ENCODE measurements around the gene GRM8. TPM values are rescaled to one million over a fixed set of nuclear protein-coding genes. Genes with fewer than 3 reads are reported as not detected.
"Not testable (repeated sequence)": the region's sequence is repeated elsewhere in the genome, so short reads cannot be mapped to it uniquely, and the experiment has no call there.

The GRM8 gene
- polyA plus RNA-seq, 4 donors: 1.1 to 11.4 (median 8.5) TPM

GRCh38 chr7:126940723-126941307 is 311.9 kb downstream of the GRM8 start:
- no peak for DNase-seq (ENCODE audit: low read depth in 4 of 4, low spot score in 3 of 4)

- peak; percentile 1 to 19 (median 15) for DNase-seq (ENCODE audit: low read depth in 4 of 4, low spot score in 3 of 4)
Measured at GRCh38 chr7:126937171-126937570, 315.6 kb downstream of the GRM8 start.

- DNase-seq (ENCODE audit: low read depth in 4 of 4, low spot score in 3 of 4): no peak
Measured at GRCh38 chr7:126931581-126931980, 321.2 kb downstream of the GRM8 start.

DNA sequence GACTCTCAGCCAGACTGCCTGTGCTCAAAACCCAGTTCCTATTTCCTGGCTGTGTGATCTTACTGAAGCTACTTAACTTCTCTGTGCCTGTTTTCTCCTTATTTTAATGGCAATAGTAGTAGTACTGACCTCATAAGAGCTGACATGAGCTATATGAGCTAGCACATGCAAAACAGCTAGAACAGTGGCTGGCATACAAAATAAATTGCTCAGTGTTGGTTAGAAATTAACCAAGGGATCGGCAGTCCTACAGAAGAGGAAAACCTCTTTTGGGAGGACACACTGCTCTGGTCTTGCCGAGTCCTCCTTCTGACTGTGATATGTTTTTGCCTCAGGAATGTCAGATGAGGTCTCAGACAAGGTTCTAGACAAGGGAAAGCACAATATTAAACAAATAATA is 322.6 kb downstream of the GRM8 start:
- DNase-seq (ENCODE audit: low read depth in 4 of 4, low spot score in 3 of 4): no peak

DNA sequence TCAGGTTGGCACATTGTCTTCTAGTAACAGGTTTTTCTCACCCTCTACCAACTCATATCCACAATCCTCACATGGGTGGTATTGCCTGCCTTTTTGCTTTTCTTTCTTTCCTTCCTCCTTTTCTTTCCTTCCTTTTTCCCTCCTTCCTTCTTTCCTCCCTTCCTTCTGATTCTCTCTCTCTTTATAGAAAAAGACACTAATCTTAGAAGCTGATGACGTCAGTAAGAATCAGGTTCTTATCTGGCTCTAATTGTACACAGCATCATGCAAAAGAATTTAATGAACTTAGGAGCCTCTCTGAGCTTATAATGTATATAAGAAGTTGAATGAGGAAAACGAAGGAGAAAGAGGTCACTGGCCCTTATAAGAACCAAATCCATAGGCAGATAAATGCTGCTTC is 328.3 kb downstream of the GRM8 start:
- DNase-seq (ENCODE audit: low read depth in 4 of 4, low spot score in 3 of 4): no peak

DNA sequence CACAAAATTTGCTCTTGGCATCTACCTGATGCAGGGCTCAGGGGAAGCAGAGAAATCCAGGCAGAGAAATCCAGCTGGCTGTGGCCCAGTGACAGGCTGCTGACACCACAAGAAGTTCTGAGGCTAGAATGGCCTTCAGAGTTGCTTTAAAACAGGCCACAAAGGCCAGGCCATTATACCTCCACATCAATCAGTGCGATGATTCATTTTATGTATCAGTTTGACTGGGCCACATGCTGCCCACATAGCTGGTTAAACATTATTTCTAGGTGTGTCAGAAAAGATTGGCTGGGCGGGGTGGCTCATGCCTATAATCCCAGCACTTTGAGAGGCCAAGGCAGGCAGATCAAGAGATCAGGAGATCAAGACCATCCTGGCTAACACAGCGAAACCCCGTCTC is 341.1 kb downstream of the GRM8 start:
- not testable (repeated sequence) for DNase-seq (ENCODE audit: low read depth in 4 of 4, low spot score in 3 of 4)

GRCh38 chr7:126908564-126908963 is 344.2 kb downstream of the GRM8 start:
- not testable (repeated sequence) for DNase-seq (ENCODE audit: low read depth in 4 of 4, low spot score in 3 of 4)

GRCh38 chr7:126907657-126908056 is 345.1 kb downstream of the GRM8 start:
- not testable (repeated sequence) for DNase-seq (ENCODE audit: low read depth in 4 of 4, low spot score in 3 of 4)

DNA sequence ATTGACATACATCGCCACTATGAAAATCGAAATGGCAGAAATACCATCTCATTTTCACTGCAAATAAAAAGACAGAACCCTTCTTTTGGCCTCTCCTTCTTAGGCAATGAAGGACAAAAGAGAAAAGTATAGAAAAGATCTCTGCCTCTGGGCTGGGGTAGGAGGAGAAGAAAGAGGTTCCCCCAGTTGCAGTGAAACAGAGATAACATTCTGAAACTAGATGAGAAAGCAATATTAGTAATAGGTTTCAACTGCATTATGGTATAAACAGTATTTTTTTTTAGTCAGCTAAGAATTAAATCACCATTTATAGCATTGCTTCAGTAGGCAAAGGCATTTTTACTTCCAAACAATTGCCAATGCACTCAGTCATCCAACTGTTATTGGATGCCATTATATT is 347.5 kb downstream of the GRM8 start:
- DNase-seq (ENCODE audit: low read depth in 4 of 4, low spot score in 3 of 4): not testable (repeated sequence)

DNA sequence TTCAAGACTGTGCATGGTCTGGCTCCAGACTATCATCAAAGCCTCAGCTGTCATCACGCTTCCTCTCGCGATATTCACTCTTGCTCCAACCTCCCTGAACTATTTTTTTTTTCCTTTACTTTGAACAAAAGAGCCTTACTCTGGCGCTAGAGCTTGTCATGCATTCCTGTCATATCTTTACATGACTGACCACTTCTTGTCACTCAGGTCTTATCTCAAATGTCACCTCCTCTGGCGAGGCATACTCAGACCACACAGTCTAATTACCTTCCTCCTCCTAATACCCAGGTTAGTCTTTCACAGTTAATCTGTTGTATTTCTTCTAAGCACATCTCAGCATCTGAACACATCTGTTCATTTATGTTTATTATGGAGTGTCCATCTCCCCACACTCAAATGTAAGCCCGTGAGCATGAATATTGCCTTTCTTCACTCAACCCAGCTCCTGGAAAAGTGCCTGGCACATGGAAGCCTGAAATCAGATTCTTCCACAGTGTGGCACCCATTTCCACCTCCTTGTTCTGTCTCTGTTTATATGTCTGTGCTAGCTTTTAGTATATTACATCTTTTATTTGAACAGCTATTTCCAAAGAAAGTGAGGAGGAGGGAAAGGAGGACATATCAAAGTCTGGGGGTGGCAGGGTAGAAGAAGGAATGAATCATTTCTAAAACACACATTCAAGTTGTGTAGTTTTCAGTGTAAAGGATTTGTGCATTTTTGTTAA is 351.5 kb downstream of the GRM8 start:
- DNase-seq (ENCODE audit: low read depth in 4 of 4, low spot score in 3 of 4): not testable (repeated sequence)

DNA sequence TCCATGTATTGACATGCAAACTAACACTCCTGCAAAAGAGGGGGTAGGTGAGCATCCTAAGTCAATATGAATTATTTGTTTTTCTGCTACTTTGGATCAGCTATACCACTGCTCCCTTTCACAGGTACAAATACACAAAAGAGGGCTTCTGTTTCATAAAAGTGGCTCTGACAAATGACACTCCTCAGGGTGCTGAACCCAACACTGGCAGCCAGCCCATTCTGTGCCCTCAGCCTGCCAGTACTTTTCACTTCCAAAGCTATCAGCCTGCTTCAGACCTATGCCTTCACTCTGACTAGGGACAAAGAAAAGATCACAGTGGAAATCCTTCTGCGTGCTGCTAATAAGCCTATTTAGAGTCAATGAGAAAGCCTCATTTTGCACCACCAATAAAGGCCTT is 364.8 kb downstream of the GRM8 start:
- not testable (repeated sequence) for DNase-seq (ENCODE audit: low read depth in 4 of 4, low spot score in 3 of 4)

DNA sequence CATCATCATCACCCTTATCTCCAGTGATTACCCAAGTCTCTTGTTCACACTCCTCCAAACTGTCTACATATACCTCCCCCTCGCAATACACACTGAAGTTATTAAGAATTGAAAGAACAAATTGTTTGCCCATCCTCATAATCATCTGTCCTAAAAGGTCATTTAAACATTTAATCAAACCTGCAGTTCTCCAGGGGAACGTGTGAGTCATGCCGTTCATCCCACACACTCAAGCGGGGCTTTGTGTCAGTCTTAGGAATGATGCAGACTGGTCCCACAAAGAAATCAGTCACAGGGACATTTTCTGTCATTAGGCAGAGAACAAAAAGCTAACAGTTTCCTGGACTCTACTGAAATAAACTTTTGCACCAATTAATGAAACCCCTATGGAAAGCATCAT is 365.2 kb downstream of the GRM8 start:
- not testable (repeated sequence) for DNase-seq (ENCODE audit: low read depth in 4 of 4, low spot score in 3 of 4)

- not testable (repeated sequence) for DNase-seq (ENCODE audit: low read depth in 4 of 4, low spot score in 3 of 4)
Measured at GRCh38 chr7:126882730-126883129, 370.0 kb downstream of the GRM8 start.

GRCh38 chr7:126881908-126882307 is 370.8 kb downstream of the GRM8 start:
- DNase-seq (ENCODE audit: low read depth in 4 of 4, low spot score in 3 of 4): not testable (repeated sequence)

GRCh38 chr7:126881315-126881714 is 371.4 kb downstream of the GRM8 start:
- no peak for DNase-seq (ENCODE audit: low read depth in 4 of 4, low spot score in 3 of 4)

DNA sequence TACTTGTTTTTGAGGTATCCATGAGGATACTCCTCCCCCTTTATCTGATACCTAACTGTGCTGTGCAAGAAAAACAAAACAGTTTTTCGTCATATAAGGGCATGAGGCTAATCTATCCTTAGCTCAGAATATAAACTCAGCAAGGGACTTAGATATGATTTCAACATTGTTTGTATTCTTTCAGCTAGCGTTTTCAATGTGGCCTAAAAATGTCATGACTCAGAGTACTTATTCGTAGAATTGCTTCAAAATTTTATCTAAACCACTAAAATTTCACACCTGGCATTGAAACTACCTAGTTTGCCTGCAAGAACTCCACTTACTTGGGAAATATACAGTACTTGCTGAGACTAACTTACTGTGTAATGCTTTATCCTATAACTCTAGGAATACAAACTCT is 376.2 kb downstream of the GRM8 start:
- DNase-seq (ENCODE audit: low read depth in 4 of 4, low spot score in 3 of 4): not testable (repeated sequence)

DNA sequence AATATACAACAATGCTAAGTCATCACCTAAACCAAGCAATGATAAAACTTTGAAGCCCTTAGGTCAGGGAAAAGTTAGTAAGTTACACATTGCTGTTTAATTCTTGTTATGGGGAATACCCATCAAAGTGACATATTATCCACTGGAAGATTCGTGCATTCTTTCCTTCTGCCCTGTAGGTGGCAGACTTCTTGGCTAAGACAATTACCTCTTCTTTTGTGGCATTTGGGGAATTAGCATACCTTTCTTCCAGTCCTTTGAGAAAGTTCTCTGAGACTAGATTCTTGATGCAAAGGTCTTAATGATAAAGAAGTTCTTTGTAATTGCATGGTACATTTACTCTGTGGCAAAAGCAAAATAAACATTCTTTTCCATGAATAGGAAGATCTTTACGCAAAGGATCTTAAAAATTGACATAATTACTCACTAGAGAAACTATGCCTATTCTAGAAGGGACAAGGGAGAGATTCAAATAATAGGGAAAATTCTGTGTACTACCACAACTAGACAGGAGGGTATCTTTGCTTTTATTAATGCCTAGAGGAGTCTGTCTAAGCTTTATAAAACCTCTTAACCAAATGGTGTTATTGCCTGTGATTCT is 395.9 kb downstream of the GRM8 start:
- DNase-seq (ENCODE audit: low read depth in 4 of 4, low spot score in 3 of 4): no peak

DNA sequence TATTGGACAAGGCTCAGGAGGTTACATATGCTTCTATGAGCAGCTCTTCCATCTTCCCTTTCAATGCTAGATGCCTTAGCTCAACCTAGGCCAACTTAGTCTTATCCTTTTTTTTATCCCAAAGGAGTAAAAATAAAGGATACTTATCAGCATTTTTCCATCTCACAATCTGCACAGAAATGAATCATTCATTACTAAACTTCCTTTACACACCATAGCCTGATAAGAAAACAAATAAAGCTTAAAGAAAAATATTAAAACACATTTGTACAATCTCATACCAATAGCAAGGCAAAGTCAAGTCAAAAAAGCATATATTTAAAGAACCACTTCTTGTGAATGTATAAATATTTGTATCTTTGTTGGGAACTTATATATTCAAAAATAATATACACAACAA is 407.4 kb downstream of the GRM8 start:
- no peak for DNase-seq (ENCODE audit: low read depth in 4 of 4, low spot score in 3 of 4)

GRCh38 chr7:126843883-126844282 is 408.9 kb downstream of the GRM8 start:
- no peak for DNase-seq (ENCODE audit: low read depth in 4 of 4, low spot score in 3 of 4)

DNA sequence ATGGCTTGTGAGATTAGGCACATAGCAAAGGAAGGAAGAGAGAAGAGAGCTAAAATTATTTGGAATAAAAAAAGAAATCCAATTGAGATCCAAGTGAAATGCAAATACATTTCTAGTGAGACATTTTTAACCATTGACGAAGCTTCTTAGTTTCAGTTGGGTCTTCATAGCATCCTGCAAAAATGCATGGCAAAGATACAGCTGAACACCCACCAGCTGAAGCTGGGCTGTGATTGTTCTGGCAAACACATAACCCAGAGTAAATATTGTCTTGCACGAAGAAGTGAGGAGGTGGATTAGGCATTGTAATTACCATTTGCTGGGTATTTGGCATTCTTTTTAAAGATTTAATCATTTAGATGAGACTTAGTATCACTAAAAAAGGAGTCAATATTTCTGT is 409.4 kb downstream of the GRM8 start:
- DNase-seq (ENCODE audit: low read depth in 4 of 4, low spot score in 3 of 4): no peak

GRCh38 chr7:126842451-126842850 is 410.3 kb downstream of the GRM8 start:
- no peak for DNase-seq (ENCODE audit: low read depth in 4 of 4, low spot score in 3 of 4)

DNA sequence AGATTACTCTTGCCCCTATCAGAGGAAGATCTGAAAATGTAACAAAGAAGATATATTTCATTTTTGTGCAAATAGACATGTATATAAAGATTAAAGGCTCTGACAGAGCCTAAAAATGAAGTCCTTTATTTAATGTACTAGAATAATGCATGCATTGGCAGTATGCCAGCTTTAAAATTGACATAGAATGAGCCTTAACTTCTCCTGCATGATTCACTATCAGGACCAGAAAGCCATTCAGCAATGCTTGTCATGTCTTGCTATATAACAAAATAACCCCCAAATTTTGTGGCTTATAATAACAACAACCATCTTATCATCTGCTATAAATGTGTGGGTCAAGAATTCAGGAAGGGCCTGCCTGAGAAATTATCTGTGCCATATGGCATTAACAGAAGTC is 411.9 kb downstream of the GRM8 start:
- no peak for DNase-seq (ENCODE audit: low read depth in 4 of 4, low spot score in 3 of 4)
